HEK293T (cell line): ENCODE results near the gene NEURL1.

ENCODE experiments used
- ARNT ChIP-seq: fragments of 450-650 bp; IDR thresholded peaks from 2 replicates; pipeline ENCODE4 v1.6.1; 2017; ENCODE audit warnings: mild to moderate bottlenecking
- BHLHE40 ChIP-seq: fragments of 450-650 bp; IDR thresholded peaks from 2 replicates; pipeline ENCODE4 v1.6.1; 2016; ENCODE audit warnings: mild to moderate bottlenecking, moderate library complexity, borderline replicate concordance
- FOXA1 ChIP-seq: fragments of 450-650 bp; IDR thresholded peaks from 2 replicates; pipeline ENCODE4 v1.6.1; 2016; ENCODE audit warnings: mild to moderate bottlenecking
- FOXK2 ChIP-seq: fragments of 450-650 bp; IDR thresholded peaks from 2 replicates; pipeline ENCODE4 v1.6.1; 2016; ENCODE audit warnings: mild to moderate bottlenecking
- FOXM1 ChIP-seq: fragments of 450-650 bp; IDR thresholded peaks from 2 replicates; pipeline ENCODE4 v1.6.1; 2017; ENCODE audit warnings: mild to moderate bottlenecking, borderline replicate concordance
- HDGF ChIP-seq: fragments of 450-650 bp; IDR thresholded peaks from 2 replicates; pipeline ENCODE4 v1.6.1; 2017; ENCODE audit warnings: antibody characterized with exemption, borderline replicate concordance
- LEF1 ChIP-seq: fragments of 450-650 bp; IDR thresholded peaks from 2 replicates; pipeline ENCODE4 v1.6.1; 2017; ENCODE audit warnings: mild to moderate bottlenecking, borderline replicate concordance
- SP1 ChIP-seq: fragments of 450-650 bp; IDR thresholded peaks from 2 replicates; pipeline ENCODE4 v1.6.1; 2017
- SUZ12 ChIP-seq: fragments of 450-650 bp; IDR thresholded peaks from 2 replicates; pipeline ENCODE4 v1.6.1; 2016; ENCODE audit warnings: mild to moderate bottlenecking
- TARDBP ChIP-seq: fragments of 450-650 bp; IDR thresholded peaks from 2 replicates; pipeline ENCODE4 v1.6.1; 2016
- ZNF384 ChIP-seq: fragments of 450-650 bp; IDR thresholded peaks from 2 replicates; pipeline ENCODE4 v1.6.1; 2016

DNA sequence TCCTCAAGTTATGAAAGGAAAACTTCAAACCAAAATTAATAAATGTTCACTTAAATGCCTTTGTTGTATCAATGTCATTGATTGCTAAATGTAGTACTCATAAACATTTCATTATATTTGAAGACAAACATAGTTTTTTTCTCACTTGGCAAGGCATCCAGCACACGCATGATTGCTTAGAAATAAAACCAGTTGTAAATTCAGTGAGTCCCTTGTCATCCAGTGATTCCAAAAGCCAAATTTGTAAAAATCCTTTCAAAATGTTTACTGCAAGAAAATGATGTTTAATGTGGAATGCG is 6.1 kb upstream of the NEURL1 start:
- no peak for TF ChIP-seq TARDBP
- TF ChIP-seq FOXA1: no peak
- TF ChIP-seq SP1: no peak
- no peak for TF ChIP-seq FOXK2
- TF ChIP-seq SUZ12: no peak
- TF ChIP-seq FOXM1: no peak
- no peak for TF ChIP-seq ARNT
- TF ChIP-seq LEF1: no peak
- no peak for TF ChIP-seq BHLHE40
- TF ChIP-seq ZNF384: no peak
- no peak for TF ChIP-seq HDGF
